OCI-LY7 (cell line): ENCODE data around the gene HCAR1. TPM values are rescaled to one million over a fixed set of nuclear protein-coding genes. Genes with fewer than 3 reads are reported as not detected.

Source experiments
- BruUV-seq: library from RNA; stranded (reverse); fragments of 400-500 nt; replicated peaks from 2 replicates; lab custom pipeline; 2021; lab: Mats Ljungman, UMichigan
- CTCF ChIA-PET: fragments of 300-600 bp; sonication (Branson Sonifier 250); formaldehyde crosslinking; loops from one replicate; lab custom pipeline; 2022; ENCODE audit warnings: antibody characterized with exemption; ENCODE audit not compliant: unreplicated experiment; lab: Charles Lee
- POLR2A ChIA-PET: fragments of 300-600 bp; sonication (Branson Sonifier 250); formaldehyde crosslinking; loops from one replicate; lab custom pipeline; 2022; ENCODE audit warnings: antibody characterized with exemption; lab: Charles Lee
- DNase-seq: peaks from one replicate; pipeline ENCODE4 v3.0.0-alpha.2; 2015; ENCODE audit warnings: low spot score
- H2AFZ ChIP-seq: fragments of 200-600 bp; sonication (generic), shearing (Covaris generic); 2 replicates; pipeline ENCODE4 v1.6.1; 2014; ENCODE audit warnings: mild to moderate bottlenecking, antibody characterized with exemption, low read length, moderate library complexity
- H3K27ac ChIP-seq: fragments of 200-600 bp; sonication (generic); 2 replicates; pipeline ENCODE4 v1.5.1; 2014; ENCODE audit warnings: mixed run types, low read depth, mild to moderate bottlenecking, moderate library complexity, low read length, inconsistent platforms; ENCODE audit not compliant: poor library complexity, severe bottlenecking
- H3K36me3 ChIP-seq: fragments of 200-600 bp; sonication (generic); 2 replicates; pipeline ENCODE4 v1.6.1; 2014; ENCODE audit warnings: mild to moderate bottlenecking, antibody characterized with exemption, low read length, moderate library complexity, mixed read lengths; ENCODE audit not compliant: insufficient read depth
- H3K4me1 ChIP-seq: fragments of 200-600 bp; sonication (generic); 2 replicates; pipeline ENCODE4 v1.5.1; 2014; ENCODE audit warnings: mild to moderate bottlenecking, low read length; ENCODE audit not compliant: insufficient read depth, poor library complexity, severe bottlenecking
- H3K4me2 ChIP-seq: fragments of 200-600 bp; sonication (generic); 2 replicates; pipeline ENCODE4 v1.6.1; 2014; ENCODE audit warnings: mild to moderate bottlenecking, low read length
- H3K4me3 ChIP-seq: fragments of 200-600 bp; sonication (generic); 2 replicates; pipeline ENCODE4 v1.5.1; 2014; ENCODE audit warnings: mild to moderate bottlenecking, low read depth, low read length; ENCODE audit not compliant: poor library complexity, severe bottlenecking
- H3K79me2 ChIP-seq: fragments of 200-600 bp; sonication (generic); 2 replicates; pipeline ENCODE4 v1.6.1; 2016; ENCODE audit warnings: low read depth, mild to moderate bottlenecking, low read length, moderate library complexity, mixed read lengths; ENCODE audit not compliant: insufficient read depth
- H3K9me2 ChIP-seq: fragments of 200-600 bp; sonication (generic); 2 replicates; pipeline ENCODE4 v1.6.1; 2016; ENCODE audit warnings: mild to moderate bottlenecking, low read length, mixed read lengths; ENCODE audit not compliant: insufficient read depth
- H3K9me3 ChIP-seq: fragments of 200-600 bp; sonication (generic); 2 replicates; pipeline ENCODE4 v1.6.1; 2014; ENCODE audit warnings: mild to moderate bottlenecking, mixed run types, low read length, mixed read lengths
- H4K20me1 ChIP-seq: fragments of 200-600 bp; sonication (generic); 2 replicates; pipeline ENCODE4 v1.6.1; 2014; ENCODE audit warnings: mild to moderate bottlenecking, antibody characterized with exemption, low read length, moderate library complexity, mixed read lengths; ENCODE audit not compliant: insufficient read depth
- CTCF ChIP-seq: fragments of 200-600 bp; sonication (generic); conservative IDR thresholded peaks from 2 replicates; pipeline ENCODE4 v1.5.1; 2014; ENCODE audit warnings: mild to moderate bottlenecking, antibody characterized with exemption, low read length, moderate library complexity, mixed read lengths
- EZH2phosphoT487 ChIP-seq: fragments of 200-600 bp; sonication (generic); IDR thresholded peaks from 2 replicates; pipeline ENCODE4 v1.6.1; 2018; ENCODE audit warnings: low read depth, borderline replicate concordance, mild to moderate bottlenecking, mixed run types, antibody characterized with exemption, low read length, moderate library complexity, mixed read lengths
- intact Hi-C: fragments of 100-400 bp; cut with micrococcal nuclease; formaldehyde crosslinking; loops from one replicate; pipeline ENCODE4 v1.10.0; 2022; ENCODE audit not compliant: unreplicated experiment
- total RNA-seq, 2 experiments: library from RNA; depleted of rRNA in 1 of 2; stranded (reverse); fragments of >200 nt in 1 of 2; shearing (Covaris generic) in 1 of 2; gene quantifications; 2 replicates each; pipeline ENCODE4 v1.2.3, GENCODE V29; 2014 to 2022

HCAR1 gene
- total RNA-seq, 2 experiments from 2014 or later, result 0.06 TPM; not detected in 1

- H3K4me3 ChIP-seq, result no peak overlapping the region
- no peaks in the 10 kb centered on the region for H4K20me1 ChIP-seq
- peaks cover 10% of the 10 kb centered on the region for H3K4me1 ChIP-seq
- ChIA-PET CTCF (no interaction called here), POLR2A (interaction anchor here (0.7 kb wide), 1 partner anchor 225 kb away, joined by 3 read pairs; no protein-coding TSS in a partner anchor)
- no TSS peak for BruUV-seq
- H3K9me3 ChIP-seq, result no peaks in the 10 kb centered on the region
- intact Hi-C loops, result no loop called here
- no peaks in the 10 kb centered on the region for H3K36me3 ChIP-seq
- H2AFZ ChIP-seq, result no peak overlapping the region
- H3K4me2 ChIP-seq, result no peak overlapping the region
- DNase-seq, result no peak
- TF ChIP-seq EZH2phosphoT487, result no peak
- TF ChIP-seq CTCF, result no peak
- H3K79me2 ChIP-seq, result no peaks in the 10 kb centered on the region
- H3K9me2 ChIP-seq, result no peaks in the 10 kb centered on the region
- no peak overlapping the region for H3K27ac ChIP-seq
Observed at GRCh38 chr12:122743895-122744525, 13.4 kb upstream of the HCAR1 start.

GRCh38 chr12:122740351-122740750 lies 9.7 kb upstream of the HCAR1 start:
- Histone ChIP-seq H3K4me2 (no peak overlapping the region), H4K20me1 (no peaks in the 10 kb centered on the region), H3K36me3 (no peaks in the 10 kb centered on the region), H3K9me3 (no peaks in the 10 kb centered on the region), H3K4me3 (no peak overlapping the region), H3K4me1 (peaks cover 10% of the 10 kb centered on the region), H2AFZ (no peak overlapping the region), H3K9me2 (no peaks in the 10 kb centered on the region), H3K27ac (no peak overlapping the region), H3K79me2 (no peaks in the 10 kb centered on the region)
- no TSS peak for BruUV-seq
- DNase-seq, result no peak
- TF ChIP-seq EZH2phosphoT487, result no peak
- TF ChIP-seq CTCF, result no peak
- ChIA-PET CTCF (no interaction called here), POLR2A (no interaction called here)
- intact Hi-C loops, result no loop called here

GRCh38 chr12:122738571-122738970 lies 7.9 kb upstream of the HCAR1 start:
- CTCF ChIA-PET, result no interaction called here

More at GRCh38 chr12:122738571-122738970, 7.9 kb upstream of the HCAR1 start:
- no peak overlapping the region for H3K27ac ChIP-seq
- peaks cover 15% of the 10 kb centered on the region for H3K4me1 ChIP-seq
- intact Hi-C loops, result no loop called here
- no peaks in the 10 kb centered on the region for H3K9me3 ChIP-seq
- no peak overlapping the region for H2AFZ ChIP-seq
- H3K36me3 ChIP-seq, result no peaks in the 10 kb centered on the region
- no peak overlapping the region for H3K4me3 ChIP-seq
- no peaks in the 10 kb centered on the region for H3K79me2 ChIP-seq
- TF ChIP-seq EZH2phosphoT487 (no peak), CTCF (no peak)
- no peak overlapping the region for H3K4me2 ChIP-seq
- DNase-seq, result no peak
- H3K9me2 ChIP-seq, result no peaks in the 10 kb centered on the region
- POLR2A ChIA-PET, result no interaction called here
- BruUV-seq, result no TSS peak
- no peaks in the 10 kb centered on the region for H4K20me1 ChIP-seq
